Karpas-422 (cell line): ENCODE measurements around the gene ZNF195. TPM values are rescaled to one million over a fixed set of nuclear protein-coding genes. Genes with fewer than 3 reads are reported as not detected.
"Not testable (repeated sequence)": the region's sequence is repeated elsewhere in the genome, so short reads cannot be mapped to it uniquely, and the experiment has no call there.

Experiments
- DNase-seq: peaks from one replicate; pipeline ENCODE4 v3.0.0-alpha.2; 2015
- H2AFZ ChIP-seq: fragments of 200-600 bp; sonication (generic); 2 replicates; pipeline ENCODE4 v1.6.1; 2014; ENCODE audit warnings: antibody characterized with exemption, low read length, mixed read lengths
- H3K27ac ChIP-seq: fragments of 200-600 bp; sonication (generic); 2 replicates; pipeline ENCODE4 v1.5.1; 2014; ENCODE audit warnings: mild to moderate bottlenecking, low read length, moderate library complexity
- H3K27me3 ChIP-seq: fragments of 200-600 bp; sonication (generic); 2 replicates; pipeline ENCODE4 v1.6.1; 2014; ENCODE audit warnings: low read length, mixed read lengths
- H3K36me3 ChIP-seq: fragments of 200-600 bp; sonication (generic); 2 replicates; pipeline ENCODE4 v1.6.1; 2014; ENCODE audit warnings: low read length, mixed read lengths; ENCODE audit not compliant: insufficient read depth
- H3K4me1 ChIP-seq: fragments of 200-600 bp; sonication (generic); 2 replicates; pipeline ENCODE4 v1.6.1; 2014; ENCODE audit warnings: mild to moderate bottlenecking, low read length, mixed read lengths
- H3K4me2 ChIP-seq: fragments of 200-600 bp; sonication (generic); 2 replicates; pipeline ENCODE4 v1.6.1; 2014; ENCODE audit warnings: low read length, low read depth, mild to moderate bottlenecking; ENCODE audit not compliant: poor library complexity, severe bottlenecking
- H3K4me3 ChIP-seq: fragments of 200-600 bp; sonication (generic); 2 replicates; pipeline ENCODE4 v1.5.1; 2014; ENCODE audit warnings: mild to moderate bottlenecking, antibody characterized with exemption, low read length, mixed read lengths
- H3K79me2 ChIP-seq: fragments of 200-600 bp; sonication (generic); 2 replicates; pipeline ENCODE4 v1.6.1; 2014; ENCODE audit warnings: mild to moderate bottlenecking, low read length, mixed read lengths
- H3K9ac ChIP-seq: fragments of 200-600 bp; sonication (generic); 2 replicates; pipeline ENCODE4 v1.6.0; 2014; ENCODE audit warnings: low read length
- H3K9me2 ChIP-seq: fragments of 200-600 bp; sonication (generic), shearing (Covaris generic); replicated peaks from 2 replicates; pipeline ENCODE4 v1.6.0; 2014; ENCODE audit warnings: mild to moderate bottlenecking, low read length, moderate library complexity; ENCODE audit not compliant: insufficient read depth
- H3K9me3 ChIP-seq: fragments of 300-700, 200-600 bp; sonication (generic); 2 replicates; pipeline ENCODE4 v1.6.1; 2014; ENCODE audit warnings: low read length, mixed read lengths
- H4K20me1 ChIP-seq: fragments of 200-600 bp; sonication (generic); 2 replicates; pipeline ENCODE4 v1.6.1; 2014; ENCODE audit warnings: mild to moderate bottlenecking, antibody characterized with exemption, low read length, low read depth; ENCODE audit not compliant: insufficient read depth
- total RNA-seq: library from RNA; depleted of rRNA; stranded (reverse); fragments of >200 nt; shearing (Covaris generic); gene quantifications from 2 replicates; pipeline ENCODE4 v1.2.3, GENCODE V29; 2014; ENCODE audit warnings: low replicate concordance

The ZNF195 gene
- total RNA-seq, 1 experiment from 2014 or later: 79.6 TPM

DNA sequence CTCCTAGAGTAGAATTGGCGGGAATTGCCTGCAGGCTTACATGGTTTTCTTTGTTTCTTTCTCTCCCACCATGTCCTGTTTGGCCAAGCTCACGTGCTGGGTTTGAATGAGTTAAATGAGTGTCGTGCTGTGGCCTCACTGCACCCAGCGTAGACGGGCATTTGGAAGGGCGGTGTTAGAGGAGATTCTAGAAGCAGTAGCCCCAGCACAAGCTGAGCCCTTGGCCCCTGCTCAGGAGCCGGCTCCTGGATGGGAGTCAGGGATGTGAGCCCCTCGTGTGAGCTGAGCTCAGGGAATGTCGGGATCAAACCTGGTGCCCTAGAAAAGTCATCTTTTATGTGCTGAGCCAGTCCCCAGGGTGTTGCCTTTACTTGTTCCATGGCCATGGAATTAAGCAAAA, 28.0 kb upstream of the ZNF195 start:
- H3K27me3 ChIP-seq, H3K4me3 ChIP-seq, H3K27ac ChIP-seq, H2AFZ ChIP-seq, H3K79me2 ChIP-seq, H3K4me1 ChIP-seq, H3K9ac ChIP-seq, H3K4me2 ChIP-seq, H3K36me3 ChIP-seq, H3K9me3 ChIP-seq, H4K20me1 ChIP-seq, H3K9me2 ChIP-seq, DNase-seq: not testable (repeated sequence)

GRCh38 chr11:3406223-3406875, 27.4 kb upstream of the ZNF195 start:
- H3K9me3 ChIP-seq, H3K9ac ChIP-seq, H3K4me2 ChIP-seq, H3K4me1 ChIP-seq, H3K27ac ChIP-seq, H3K27me3 ChIP-seq, H3K9me2 ChIP-seq, H2AFZ ChIP-seq, H3K36me3 ChIP-seq, DNase-seq, H3K4me3 ChIP-seq, H4K20me1 ChIP-seq, H3K79me2 ChIP-seq: not testable (repeated sequence)

DNA sequence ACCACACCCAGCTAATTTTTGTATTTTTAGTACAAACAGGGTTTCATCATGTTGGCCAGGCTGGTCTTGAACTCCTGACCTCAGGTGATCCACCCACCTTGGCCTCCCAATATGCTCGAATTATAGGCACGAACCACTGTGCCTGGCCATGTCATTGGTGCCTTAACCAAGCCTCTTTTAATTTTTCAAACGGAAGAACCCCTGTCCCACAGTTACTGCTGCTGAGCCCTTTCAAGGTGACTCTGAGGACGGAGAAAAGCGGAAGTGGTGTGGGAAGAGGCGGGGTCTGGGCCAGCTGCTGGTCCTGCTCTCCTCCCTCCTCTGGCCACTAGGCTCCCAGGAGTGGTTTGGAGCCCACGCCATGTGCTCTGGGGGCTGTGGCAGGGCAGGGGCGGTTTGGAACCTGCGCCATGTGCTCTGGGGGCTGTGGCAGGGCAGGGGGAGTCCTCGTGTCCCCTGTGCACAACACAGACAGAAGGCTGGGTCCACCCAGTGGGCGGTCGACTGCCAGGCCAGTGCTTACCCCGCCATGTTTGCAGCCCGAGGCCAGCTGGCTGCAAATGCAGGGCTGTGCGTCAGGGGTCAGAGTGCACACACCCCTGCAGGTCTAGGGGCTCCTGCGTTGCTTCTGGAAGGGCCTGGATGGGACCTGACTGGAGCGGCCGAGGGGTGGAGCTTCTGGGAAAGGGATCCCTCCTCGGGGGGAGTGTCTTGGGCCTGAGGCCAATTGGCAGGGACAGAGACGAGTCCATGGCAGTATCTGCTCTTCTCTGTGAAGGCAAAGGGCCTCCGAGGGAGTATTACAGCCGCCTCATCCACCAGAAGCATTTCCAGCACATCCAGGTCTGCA, 25.4 kb upstream of the ZNF195 start:
- not testable (repeated sequence) for H3K9me2 ChIP-seq, H3K4me2 ChIP-seq, H3K27ac ChIP-seq, H3K27me3 ChIP-seq, H2AFZ ChIP-seq, H3K79me2 ChIP-seq, H3K4me3 ChIP-seq, H3K36me3 ChIP-seq, H3K9ac ChIP-seq, H3K9me3 ChIP-seq, H4K20me1 ChIP-seq, H3K4me1 ChIP-seq
- DNase-seq: peak; percentile 56

- not testable (repeated sequence) for DNase-seq, H3K4me1 ChIP-seq, H3K9ac ChIP-seq, H3K36me3 ChIP-seq, H3K79me2 ChIP-seq, H4K20me1 ChIP-seq, H3K9me2 ChIP-seq, H2AFZ ChIP-seq, H3K27ac ChIP-seq, H3K4me3 ChIP-seq, H3K27me3 ChIP-seq, H3K9me3 ChIP-seq, H3K4me2 ChIP-seq
Measured at GRCh38 chr11:3402861-3403250, 23.9 kb upstream of the ZNF195 start.

- H3K27ac ChIP-seq, H3K36me3 ChIP-seq, H3K9ac ChIP-seq, H3K9me3 ChIP-seq, H3K4me1 ChIP-seq, H3K4me2 ChIP-seq, H2AFZ ChIP-seq, H3K27me3 ChIP-seq, H3K79me2 ChIP-seq, H4K20me1 ChIP-seq, H3K9me2 ChIP-seq, DNase-seq, H3K4me3 ChIP-seq: not testable (repeated sequence)
Measured at GRCh38 chr11:3402181-3402860, 23.4 kb upstream of the ZNF195 start.

- not testable (repeated sequence) for H3K9me2 ChIP-seq, H3K9me3 ChIP-seq, H3K4me3 ChIP-seq, H2AFZ ChIP-seq, H3K27me3 ChIP-seq, H3K36me3 ChIP-seq, H3K9ac ChIP-seq, H3K4me2 ChIP-seq, H3K79me2 ChIP-seq, H3K4me1 ChIP-seq, DNase-seq, H4K20me1 ChIP-seq, H3K27ac ChIP-seq
Measured at GRCh38 chr11:3401052-3401451, 22.1 kb upstream of the ZNF195 start.

DNA sequence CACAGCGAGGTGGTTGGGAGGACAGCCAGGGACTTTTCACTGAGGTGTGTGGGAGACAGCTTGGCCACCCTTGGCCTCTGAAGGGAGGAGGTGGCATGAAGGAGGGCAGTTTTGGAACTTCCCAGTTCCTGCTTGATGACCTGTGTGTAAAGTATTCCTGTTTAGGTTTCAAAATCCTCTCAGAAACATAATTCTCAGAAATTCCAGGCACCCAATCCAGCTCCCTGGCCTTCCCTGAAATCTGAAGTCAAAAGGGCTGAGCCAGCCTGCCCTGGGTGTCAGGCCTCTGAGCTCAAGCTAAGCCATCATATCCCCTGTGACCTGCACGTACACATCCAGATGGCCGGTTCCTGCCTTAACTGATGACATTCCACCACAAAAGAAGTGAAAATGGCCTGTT, 19.6 kb upstream of the ZNF195 start:
- H4K20me1 ChIP-seq, DNase-seq, H3K36me3 ChIP-seq: not testable (repeated sequence)

DNA sequence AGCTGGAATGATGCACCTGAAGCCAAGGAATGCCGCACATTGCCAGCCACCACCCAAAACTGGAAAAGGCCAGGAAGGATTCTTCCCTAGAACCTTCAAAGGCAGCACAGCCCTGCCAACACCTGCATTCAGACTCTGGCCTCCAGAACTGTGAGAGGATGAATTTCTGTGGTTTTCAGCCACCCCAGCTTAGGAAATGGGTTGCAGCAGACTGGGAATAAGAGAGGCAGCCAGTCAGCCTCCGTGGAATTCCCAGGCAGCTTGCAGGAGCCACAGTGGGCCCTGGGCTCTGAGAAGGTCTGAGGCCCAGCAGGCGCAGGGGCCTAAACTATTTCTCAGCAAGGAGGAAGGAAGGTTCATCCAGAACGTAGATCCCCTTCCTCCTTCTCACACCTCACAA, 19.2 kb upstream of the ZNF195 start:
- not testable (repeated sequence) for H3K9me2 ChIP-seq, H3K4me1 ChIP-seq, H3K4me2 ChIP-seq, DNase-seq, H3K9ac ChIP-seq, H3K79me2 ChIP-seq, H2AFZ ChIP-seq, H4K20me1 ChIP-seq, H3K27ac ChIP-seq, H3K36me3 ChIP-seq, H3K4me3 ChIP-seq, H3K9me3 ChIP-seq, H3K27me3 ChIP-seq

More for the DNA sequence above, 19.6 kb upstream of the ZNF195 start:
- not testable (repeated sequence) for H3K9me3 ChIP-seq, H3K9me2 ChIP-seq, H3K4me1 ChIP-seq, H2AFZ ChIP-seq, H3K4me2 ChIP-seq, H3K9ac ChIP-seq, H3K4me3 ChIP-seq, H3K79me2 ChIP-seq, H3K27ac ChIP-seq, H3K27me3 ChIP-seq
